HG03196 (cell line): ENCODE data around the gene GPC5.
"Not testable (repeated sequence)": the region's sequence is repeated elsewhere in the genome, so short reads cannot be mapped to it uniquely, and the experiment has no call there.

Experiments
- ATAC-seq: cut with Tn5 transposase; IDR thresholded peaks from one replicate; pipeline ENCODE4 v1.9.1; 2021; ENCODE audit not compliant: unreplicated experiment

The GPC5 gene

GRCh38 chr13:91767651-91768050, 369.2 kb downstream of the GPC5 start:
- no peak for ATAC-seq

GRCh38 chr13:91768746-91769145, 370.3 kb downstream of the GPC5 start:
- no peak for ATAC-seq

- no peak for ATAC-seq
Observed at GRCh38 chr13:91771229-91771628, 372.8 kb downstream of the GPC5 start.

GRCh38 chr13:91773591-91774227, 375.3 kb downstream of the GPC5 start:
- no peak for ATAC-seq

GRCh38 chr13:91774397-91774796, 376.0 kb downstream of the GPC5 start:
- ATAC-seq: no peak

- ATAC-seq: no peak
Observed at GRCh38 chr13:91776611-91777193, 378.3 kb downstream of the GPC5 start.

GRCh38 chr13:91778123-91778522, 379.7 kb downstream of the GPC5 start:
- no peak for ATAC-seq

GRCh38 chr13:91781982-91782691, 383.7 kb downstream of the GPC5 start:
- not testable (repeated sequence) for ATAC-seq

- no peak for ATAC-seq
Observed at GRCh38 chr13:91785431-91786119, 387.2 kb downstream of the GPC5 start.

GRCh38 chr13:91792054-91792453, 393.6 kb downstream of the GPC5 start:
- ATAC-seq: no peak

GRCh38 chr13:91797567-91797966, 399.1 kb downstream of the GPC5 start:
- no peak for ATAC-seq

GRCh38 chr13:91798338-91798737, 399.9 kb downstream of the GPC5 start:
- not testable (repeated sequence) for ATAC-seq

- not testable (repeated sequence) for ATAC-seq
Observed at GRCh38 chr13:91801772-91802171, 403.4 kb downstream of the GPC5 start.

GRCh38 chr13:91802957-91803356, 404.5 kb downstream of the GPC5 start:
- ATAC-seq: no peak

GRCh38 chr13:91804724-91805123, 406.3 kb downstream of the GPC5 start:
- ATAC-seq: no peak

- no peak for ATAC-seq
Observed at GRCh38 chr13:91805605-91806004, 407.2 kb downstream of the GPC5 start.

GRCh38 chr13:91809161-91809560, 410.7 kb downstream of the GPC5 start:
- ATAC-seq: no peak

- ATAC-seq: no peak
Observed at GRCh38 chr13:91813253-91813652, 414.8 kb downstream of the GPC5 start.

- no peak for ATAC-seq
Observed at GRCh38 chr13:91816263-91816807, 417.9 kb downstream of the GPC5 start.

GRCh38 chr13:91817250-91817649, 418.8 kb downstream of the GPC5 start:
- no peak for ATAC-seq

GRCh38 chr13:91824416-91824815, 426.0 kb downstream of the GPC5 start:
- ATAC-seq: no peak
